SK-N-SH treated with all-trans-retinoic acid at 6 μM for 48 hours (cell line): Measurements from ENCODE around the gene TMEM231.
"Not testable (repeated sequence)": the region's sequence is repeated elsewhere in the genome, so short reads cannot be mapped to it uniquely, and the experiment has no call there.

Experiments
- ARNTL ChIP-seq: fragments of 450-650 bp; formaldehyde crosslinking; IDR thresholded peaks from 2 replicates; pipeline ENCODE4 v1.5.0; 2020; ENCODE audit warnings: low read depth, mild to moderate bottlenecking, moderate library complexity, borderline replicate concordance
- GLIS3 ChIP-seq: fragments of 250-450 bp; sonication (Bioruptor Pico); IDR thresholded peaks from 2 replicates; pipeline ENCODE4 v1.5.0; 2020; ENCODE audit warnings: mild to moderate bottlenecking, moderate library complexity
- PPARA ChIP-seq: fragments of 250-450 bp; sonication (Bioruptor Pico); IDR thresholded peaks from 2 replicates; pipeline ENCODE4 v1.5.0; 2020; ENCODE audit warnings: mild to moderate bottlenecking, borderline replicate concordance
- RARB ChIP-seq: fragments of 250-450 bp; sonication (Bioruptor Pico); IDR thresholded peaks from 2 replicates; pipeline ENCODE4 v1.8.0; 2021; ENCODE audit warnings: mild to moderate bottlenecking, moderate library complexity
- SNAI2 ChIP-seq: fragments of 250-450 bp; sonication (Bioruptor Pico); IDR thresholded peaks from 2 replicates; pipeline ENCODE4 v1.5.0; 2020; ENCODE audit warnings: mild to moderate bottlenecking, moderate library complexity
- ZFP3 ChIP-seq: fragments of 250-450 bp; sonication (Bioruptor Pico); IDR thresholded peaks from 2 replicates; pipeline ENCODE4 v1.5.0; 2020; ENCODE audit warnings: mild to moderate bottlenecking, moderate library complexity
- ZFP30 ChIP-seq: fragments of 450-650 bp; formaldehyde crosslinking; IDR thresholded peaks from 2 replicates; pipeline ENCODE4 v1.5.0; 2022; ENCODE audit warnings: mild to moderate bottlenecking, moderate library complexity
- ZNF565 ChIP-seq: fragments of 450-650 bp; formaldehyde crosslinking; conservative IDR thresholded peaks from 2 replicates; pipeline ENCODE4 v1.5.0; 2020; ENCODE audit warnings: low read depth, mild to moderate bottlenecking, moderate library complexity
- ZNF8 ChIP-seq: fragments of 450-650 bp; formaldehyde crosslinking; IDR thresholded peaks from 2 replicates; pipeline ENCODE4 v1.5.0; 2020; ENCODE audit warnings: mild to moderate bottlenecking, moderate library complexity

GRCh38 chr16:75548456-75548855 is 7.6 kb downstream of the TMEM231 start:
- TF ChIP-seq ZFP30 (CRISPR knock-in tag); ZFP3 (CRISPR knock-in tag); ZNF565 (CRISPR knock-in tag); GLIS3 (CRISPR knock-in tag); PPARA; SNAI2 (CRISPR knock-in tag); ZNF8 (CRISPR knock-in tag); ARNTL; RARB (CRISPR knock-in tag): not testable (repeated sequence)
